Vagina (tissue), 2 donors: ENCODE data around the gene ALKBH3. TPM values are rescaled to one million over a fixed set of nuclear protein-coding genes. Genes with fewer than 3 reads are reported as not detected.

Experiments
- DNase-seq, 2 donors: peaks; one replicate each; pipeline ENCODE4 v3.0.0-alpha.2; 2017; ENCODE audit errors: extremely low spot score in 2 of 2
- H3K27ac ChIP-seq: fragments of 200-600 bp; sonication (generic); one replicate; pipeline ENCODE4 v1.5.1; 2019
- H3K27me3 ChIP-seq: fragments of 200-600 bp; sonication (generic); one replicate; pipeline ENCODE4 v1.5.1; 2019
- H3K36me3 ChIP-seq, 2 donors: fragments of 200-600 bp; sonication (generic); one replicate each; pipeline ENCODE4 v1.5.1; 2017 to 2019
- H3K4me1 ChIP-seq: fragments of 200-600 bp; sonication (generic); one replicate; pipeline ENCODE4 v1.5.1; 2019
- H3K4me3 ChIP-seq, 2 donors: fragments of 200-600 bp; sonication (generic); 1 replicate in 1 of 2; 2 replicates in 1 of 2; pipeline ENCODE4 v1.5.1; 2016 to 2019
- H3K9me3 ChIP-seq: fragments of 200-600 bp; sonication (generic); one replicate; pipeline ENCODE4 v1.5.1; 2019
- CTCF ChIP-seq, 3 experiments: fragments of 450-650 bp in 2 of 3; fragments of 200-600 bp in 1 of 3; sonication (generic) in 1 of 3; IDR thresholded peaks; one replicate each; pipeline ENCODE4 v1.5.1; 2017 to 2019; ENCODE audit warnings: antibody characterized with exemption in 3 of 3, mild to moderate bottlenecking in 2 of 3, moderate library complexity in 2 of 3
- POLR2A ChIP-seq, 2 donors: fragments of 450-650 bp; IDR thresholded peaks; one replicate each; pipeline ENCODE4 v1.6.1; 2017; ENCODE audit warnings: antibody characterized with exemption in 2 of 2, mild to moderate bottlenecking in 2 of 2, moderate library complexity in 2 of 2
- POLR2AphosphoS5 ChIP-seq, 2 donors: sonication (generic); formaldehyde crosslinking; IDR thresholded peaks; one replicate each; pipeline ENCODE4 v1.9.0; 2017; ENCODE audit warnings: antibody characterized with exemption in 2 of 2, mild to moderate bottlenecking in 2 of 2, low read depth in 1 of 2; ENCODE audit not compliant: insufficient read depth in 1 of 2
- intact Hi-C: fragments of 100-400 bp; cut with DNase I; formaldehyde crosslinking; loops from one replicate; pipeline ENCODE4 v1.15.1; 2023
- total RNA-seq: library from RNA; depleted of rRNA; stranded (reverse); fragments of >200 nt; gene quantifications from one replicate; pipeline ENCODE4 v1.2.3, GENCODE V29; 2016

ALKBH3 gene
- total RNA-seq: 33.4 TPM

GRCh38 chr11:43880640-43881159 lies at the start of gene ALKBH3:
TSS of gene ALKBH3 (plus strand) at chr11:43880831. CDS start at chr11:43882653, 1,822 bp downstream.
- H3K27ac ChIP-seq: peak within 1 kb of the TSS; percentile 69
- intact Hi-C loops: loop anchor here (10.0 kb wide), 1 partner anchor 64 kb away; the partner anchor contains the start of gene C11orf96
- no peaks in the 10 kb centered on the region for H3K27me3 ChIP-seq
- H3K36me3 ChIP-seq: peaks cover 0 to 31% of the 10 kb centered on the region in 2 donors
- H3K9me3 ChIP-seq: no peaks in the 10 kb centered on the region
- TF ChIP-seq POLR2AphosphoS5 (IDR thresholded peaks at IDR 0.05; ENCODE audit: insufficient read depth in 1 of 2, low read depth in 1 of 2) (peak; percentile 82 to 92), CTCF (IDR thresholded peaks at IDR 0.05) (no peak)
- DNase-seq: peak in 1 of 2 donors; percentile 92
- peak within 1 kb of the TSS; percentile 59 to 76 for H3K4me3 ChIP-seq
- H3K4me1 ChIP-seq: peaks cover 20% of the 10 kb centered on the region

- Histone ChIP-seq H3K4me1 (no peaks in the 10 kb centered on the region), H3K9me3 (no peaks in the 10 kb centered on the region), H3K4me3 (no peak overlapping the region), H3K27ac (no peak overlapping the region), H3K36me3 (no peaks in the 10 kb centered on the region), H3K27me3 (no peaks in the 10 kb centered on the region)
- DNase-seq: no peak
- intact Hi-C loops: no loop called here
- TF ChIP-seq POLR2A (IDR thresholded peaks at IDR 0.05) (no peak), POLR2AphosphoS5 (IDR thresholded peaks at IDR 0.05; ENCODE audit: insufficient read depth in 1 of 2, low read depth in 1 of 2) (peak in 1 of 2 donors; percentile 36)
Measured at GRCh38 chr11:43830928-43831440, 49.6 kb upstream of the ALKBH3 start.

- H3K36me3 ChIP-seq: no peaks in the 10 kb centered on the region
- H3K4me1 ChIP-seq: no peaks in the 10 kb centered on the region
- H3K9me3 ChIP-seq: no peaks in the 10 kb centered on the region
- H3K27ac ChIP-seq: no peak overlapping the region
- no peak for TF ChIP-seq POLR2AphosphoS5 (IDR thresholded peaks at IDR 0.05; ENCODE audit: insufficient read depth in 1 of 2, low read depth in 1 of 2)
- TF ChIP-seq POLR2A (IDR thresholded peaks at IDR 0.05): no peak
- TF ChIP-seq CTCF (IDR thresholded peaks at IDR 0.05): no peak
- intact Hi-C loops: no loop called here
- no peak for DNase-seq
- no peaks in the 10 kb centered on the region for H3K27me3 ChIP-seq
- no peak overlapping the region for H3K4me3 ChIP-seq
Measured at GRCh38 chr11:43832536-43832935, 48.1 kb upstream of the ALKBH3 start.

- DNase-seq: no peak
- intact Hi-C loops: no loop called here
- no peaks in the 10 kb centered on the region for H3K27me3 ChIP-seq
- no peaks in the 10 kb centered on the region for H3K4me1 ChIP-seq
- no peak overlapping the region for H3K27ac ChIP-seq
- H3K4me3 ChIP-seq: no peak overlapping the region
- no peaks in the 10 kb centered on the region for H3K9me3 ChIP-seq
- TF ChIP-seq CTCF (IDR thresholded peaks at IDR 0.05): no peak
- TF ChIP-seq POLR2A (IDR thresholded peaks at IDR 0.05): no peak
- TF ChIP-seq POLR2AphosphoS5 (IDR thresholded peaks at IDR 0.05; ENCODE audit: insufficient read depth in 1 of 2, low read depth in 1 of 2): no peak
- H3K36me3 ChIP-seq: no peaks in the 10 kb centered on the region
Measured at GRCh38 chr11:43833657-43834073, 47.0 kb upstream of the ALKBH3 start.

GRCh38 chr11:43834286-43834685 lies 46.3 kb upstream of the ALKBH3 start:
- H3K27me3 ChIP-seq: no peaks in the 10 kb centered on the region
- intact Hi-C loops: no loop called here
- H3K9me3 ChIP-seq: no peaks in the 10 kb centered on the region
- DNase-seq: no peak
- no peak for TF ChIP-seq POLR2A (IDR thresholded peaks at IDR 0.05)
- TF ChIP-seq CTCF (IDR thresholded peaks at IDR 0.05): no peak
- no peak for TF ChIP-seq POLR2AphosphoS5 (IDR thresholded peaks at IDR 0.05; ENCODE audit: insufficient read depth in 1 of 2, low read depth in 1 of 2)
- H3K36me3 ChIP-seq: no peaks in the 10 kb centered on the region
- H3K27ac ChIP-seq: no peak overlapping the region
- H3K4me3 ChIP-seq: no peak overlapping the region
- no peaks in the 10 kb centered on the region for H3K4me1 ChIP-seq
